ENCODE data around the gene HJV. TPM values are rescaled to one million over a fixed set of nuclear protein-coding genes. Genes with fewer than 3 reads are reported as not detected.

Gene HJV
- total and polyA plus RNA-seq, 2 of the 13 experiments (the other 11 are each of a cell fraction or from before 2014, with no cell fraction given) = 0.18 TPM; not detected in 1

DNA sequence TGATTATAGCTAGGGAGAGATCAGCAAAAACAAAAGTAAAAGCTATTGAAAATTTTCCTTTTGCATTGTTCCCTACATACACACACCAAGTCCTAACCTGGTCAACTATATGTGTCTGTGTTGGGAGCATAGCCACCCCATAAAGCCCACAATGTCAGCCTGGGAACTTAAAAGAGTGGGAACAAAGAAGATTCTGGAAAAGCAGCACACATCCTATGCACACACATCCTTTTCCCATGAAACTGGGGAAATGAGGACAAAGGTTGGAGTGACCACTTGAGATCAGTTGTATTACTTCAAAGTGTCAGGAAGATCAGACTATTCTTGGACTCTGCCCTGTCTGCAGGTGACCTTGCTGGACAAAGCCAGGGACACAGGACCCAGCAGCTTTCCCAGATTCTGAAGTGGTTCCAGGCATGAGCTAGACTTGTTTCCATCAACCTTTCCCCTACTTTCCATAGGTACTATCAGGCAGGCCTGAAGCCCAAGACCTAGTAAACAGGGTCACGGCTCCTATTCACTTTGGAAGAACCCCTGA lies 41.0 kb downstream of the HJV start:
- WGBS (ENCODE audit: low lambda C conversion rate) = 50% methylated on average over 1 of the region's 1 CpG
- ChIA-PET POLR2A (interaction anchor here (1.0 to 2.9 kb wide), 4 partner anchors 10 to 53 kb away, joined by 3 to 9 read pairs (median 6); partner anchors contain the start of genes ANKRD34A, POLR3GL and RBM8A), CTCF (ENCODE audit: low intra/inter-chr PET ratio, low total read pairs) (interaction anchor here (4.4 kb wide), 1 partner anchor 26 kb away, joined by 60 read pairs; no protein-coding TSS in a partner anchor)
- no peak overlapping the region for H3K4me3 ChIP-seq (replicated peaks in 1 of 3; ENCODE audit: insufficient read depth in 1 of 3, low read depth in 2 of 3, low read length in 3 of 3)
- ATAC-seq (no peak), FAIRE-seq (no peak), DNase-seq (ENCODE audit: low spot score) (no peak)
- no TSS peak for BruUV-seq (replicated peaks)
- H3K79me2 ChIP-seq (ENCODE audit: insufficient read depth, low read length) = no peaks in the 10 kb centered on the region
- intact Hi-C loops (cut with micrococcal nuclease; ENCODE audit: unreplicated experiment) = no loop called here
- H3K9ac ChIP-seq (ENCODE audit: insufficient read depth, low read depth, low read length) = no peak overlapping the region
- TF ChIP-seq ZMYM2 (CRISPR knock-in tag; IDR thresholded peaks at IDR 0.05) = no peak
- peak; percentile 20; the same call in 1 of the 2 replicates for TF ChIP-seq HNF4A (CRISPR knock-in tag; IDR thresholded peaks at IDR 0.05)
- TF ChIP-seq RXRB (CRISPR knock-in tag; IDR thresholded peaks at IDR 0.05; ENCODE audit: borderline replicate concordance) = peak; percentile 56; the same call in 1 of the 2 replicates
- TF ChIP-seq CHD2 (IDR thresholded peaks at IDR 0.05; ENCODE audit: low read depth, low read length) = no peak
- TF ChIP-seq PPARG (CRISPR knock-in tag; conservative IDR thresholded peaks at IDR 0.05) = peak; percentile 32; the same call in 1 of the 2 replicates
- peak; percentile 31; the same call in 1 of the 2 replicates for TF ChIP-seq RARA (CRISPR knock-in tag; IDR thresholded peaks at IDR 0.05)
- H4K20me1 ChIP-seq (ENCODE audit: insufficient read depth, low read length) = no peaks in the 10 kb centered on the region
- no peaks in the 10 kb centered on the region for H3K36me3 ChIP-seq (replicated peaks in 1 of 2; ENCODE audit: control insufficient read depth in 1 of 2, insufficient read depth in 2 of 2, low read length in 2 of 2)
- H2AFZ ChIP-seq (ENCODE audit: low read length) = no peak overlapping the region
- H3K4me2 ChIP-seq (ENCODE audit: low read depth, low read length) = 0 out of 2 replicates have a peak overlapping the region, but pooled peaks have one; percentile 20
- in situ Hi-C loops (cut with HindIII; ENCODE audit: extremely low pct_ligation_motif_present, low pct_unique_long_range_greater_than_20kb) = no loop called here
- H3K4me1 ChIP-seq (ENCODE audit: insufficient read depth, low read length) = peaks cover 77% of the 10 kb centered on the region
- no peaks in the 10 kb centered on the region for H3K9me3 ChIP-seq (ENCODE audit: low read length)
- no peaks in the 10 kb centered on the region for H3K27me3 ChIP-seq (ENCODE audit: control insufficient read depth in 1 of 2, insufficient read depth in 2 of 2, low read length in 2 of 2)
- H3K27ac ChIP-seq (ENCODE audit: extremely low read length, insufficient read depth, low read length) = no peak overlapping the region

DNA sequence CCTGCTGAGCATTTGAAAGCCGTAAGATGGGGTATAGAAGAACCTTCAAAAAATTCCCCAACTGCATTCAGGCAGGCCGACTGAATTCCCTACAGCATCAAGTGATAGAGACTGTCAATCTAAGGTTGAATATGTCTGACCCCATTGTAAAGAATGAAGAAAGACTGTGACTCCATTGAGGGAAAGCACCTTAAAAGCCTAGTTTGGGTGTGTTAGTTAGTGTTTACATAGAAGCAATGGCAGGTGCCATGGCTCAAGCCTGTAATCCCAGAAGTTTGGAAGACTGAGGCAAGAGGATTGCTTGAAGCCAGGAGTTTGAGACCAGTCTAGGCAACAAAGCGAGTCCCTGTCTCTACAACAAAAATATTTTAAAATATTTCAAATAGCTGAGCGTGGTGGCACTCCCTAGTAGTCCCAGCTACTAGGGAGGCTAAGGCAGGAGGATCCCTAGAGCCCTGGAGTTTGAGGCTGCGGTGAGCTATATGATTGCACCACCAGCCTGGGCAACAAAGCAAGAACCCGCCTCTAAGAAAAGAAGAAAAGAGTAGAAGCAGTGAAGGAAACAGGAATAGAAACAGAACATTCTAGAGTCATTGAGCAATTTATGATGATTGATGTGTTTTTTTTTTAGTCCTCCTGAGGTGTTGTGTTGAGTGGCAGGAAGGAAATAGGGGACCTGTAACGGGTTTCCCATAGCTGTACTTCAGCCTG lies 41.6 kb downstream of the HJV start:
- Histone ChIP-seq H3K27me3 (ENCODE audit: control insufficient read depth in 1 of 2, insufficient read depth in 2 of 2, low read length in 2 of 2) (no peaks in the 10 kb centered on the region), H3K9me3 (ENCODE audit: low read length) (no peaks in the 10 kb centered on the region), H3K4me1 (ENCODE audit: insufficient read depth, low read length) (peaks cover 71% of the 10 kb centered on the region), H3K4me2 (ENCODE audit: low read depth, low read length) (no peak overlapping the region), H4K20me1 (ENCODE audit: insufficient read depth, low read length) (no peaks in the 10 kb centered on the region), H3K36me3 (replicated peaks in 1 of 2; ENCODE audit: control insufficient read depth in 1 of 2, insufficient read depth in 2 of 2, low read length in 2 of 2) (no peaks in the 10 kb centered on the region), H3K27ac (ENCODE audit: extremely low read length, insufficient read depth, low read length) (no peak overlapping the region), H3K4me3 (replicated peaks in 1 of 3; ENCODE audit: insufficient read depth in 1 of 3, low read depth in 2 of 3, low read length in 3 of 3) (no peak overlapping the region), H3K9ac (ENCODE audit: insufficient read depth, low read depth, low read length) (no peak overlapping the region), H3K79me2 (ENCODE audit: insufficient read depth, low read length) (no peaks in the 10 kb centered on the region), H2AFZ (ENCODE audit: low read length) (no peak overlapping the region)
- TF ChIP-seq PTBP1 (IDR thresholded peaks at IDR 0.05; ENCODE audit: low read depth, low read length, poor library complexity, severe bottlenecking) (no peak), GABPA (IDR thresholded peaks at IDR 0.05; ENCODE audit: low read depth, low read length) (no peak), GABPA (CRISPR knock-in tag; IDR thresholded peaks at IDR 0.05; ENCODE audit: low read depth) (peak; percentile 4; the same call in 1 of the 2 replicates)
- ChIA-PET CTCF (ENCODE audit: low intra/inter-chr PET ratio, low total read pairs) (interaction anchor here (4.4 kb wide), 1 partner anchor 27 kb away, joined by 60 read pairs; no protein-coding TSS in a partner anchor), POLR2A (interaction anchor here (0.6 to 2.9 kb wide), 7 partner anchors 11 to 72 kb away, joined by 3 to 9 read pairs (median 4); partner anchors contain the start of genes ANKRD34A, POLR3GL and RBM8A)
- WGBS (ENCODE audit: low lambda C conversion rate) = 96% methylated on average over 7 of the region's 7 CpGs
- BruUV-seq (replicated peaks) = no TSS peak
- FAIRE-seq (no peak), ATAC-seq (no peak), DNase-seq (ENCODE audit: low spot score) (no peak)
- in situ Hi-C loops (cut with HindIII; ENCODE audit: extremely low pct_ligation_motif_present, low pct_unique_long_range_greater_than_20kb) = loop anchor here (5.0 kb wide), 1 partner anchor 32 kb away; no protein-coding TSS in a partner anchor
- intact Hi-C loops (cut with micrococcal nuclease; ENCODE audit: unreplicated experiment) = loop anchor here (5.0 kb wide), 1 partner anchor 88 kb away; no protein-coding TSS in a partner anchor
